Left ventricle myocardium inferior (tissue), 1 donor: ENCODE results near the gene MUC4. TPM values are rescaled to one million over a fixed set of nuclear protein-coding genes. Genes with fewer than 3 reads are reported as not detected.
"Not testable (repeated sequence)": the region's sequence is repeated elsewhere in the genome, so short reads cannot be mapped to it uniquely, and the experiment has no call there.

Experiments used
- DNase-seq: peaks from one replicate; pipeline ENCODE4 v3.0.0-alpha.2; 2020
- H3K27ac ChIP-seq: fragments of 200-600 bp; replicated peaks from 2 replicates; pipeline ENCODE4 v1.8.0; 2021
- H3K27me3 ChIP-seq: fragments of 200-600 bp; 2 replicates; pipeline ENCODE4 v1.8.0; 2021; ENCODE audit warnings: low read depth
- H3K36me3 ChIP-seq: fragments of 200-600 bp; 2 replicates; pipeline ENCODE4 v1.8.0; 2021
- H3K4me1 ChIP-seq: fragments of 200-600 bp; 2 replicates; pipeline ENCODE4 v1.8.0; 2021
- H3K4me3 ChIP-seq: fragments of 200-600 bp; 2 replicates; pipeline ENCODE4 v1.8.0; 2021; ENCODE audit warnings: mild to moderate bottlenecking, moderate library complexity
- H3K9me3 ChIP-seq: fragments of 200-600 bp; replicated peaks from 2 replicates; pipeline ENCODE4 v1.8.0; 2021
- intact Hi-C: fragments of 100-400 bp; cut with micrococcal nuclease; formaldehyde crosslinking; loops from one replicate; pipeline ENCODE4 v1.11.0; 2022
- total RNA-seq: library from RNA; stranded (reverse); fragmentation: NEBNext Ultra II Directional; extraction: Animal tissue kit (Norgen Biotek cat#: 25700); gene quantifications from one replicate; pipeline ENCODE4 v1.2.1, GENCODE V29; 2021
- TF ChIP-seq, protein P1 (sequence below): fragments of 200-600 bp; IDR thresholded peaks from 2 replicates; pipeline ENCODE4 v1.8.0; 2021; ENCODE audit warnings: antibody characterized with exemption, mild to moderate bottlenecking, borderline replicate concordance
- donor health status: DM: no; HTN: yes; CAD: no; lungs with severe emphysema.

Gene MUC4
- total RNA-seq, 1 donor from 2014 or later = 0.11 TPM

DNA sequence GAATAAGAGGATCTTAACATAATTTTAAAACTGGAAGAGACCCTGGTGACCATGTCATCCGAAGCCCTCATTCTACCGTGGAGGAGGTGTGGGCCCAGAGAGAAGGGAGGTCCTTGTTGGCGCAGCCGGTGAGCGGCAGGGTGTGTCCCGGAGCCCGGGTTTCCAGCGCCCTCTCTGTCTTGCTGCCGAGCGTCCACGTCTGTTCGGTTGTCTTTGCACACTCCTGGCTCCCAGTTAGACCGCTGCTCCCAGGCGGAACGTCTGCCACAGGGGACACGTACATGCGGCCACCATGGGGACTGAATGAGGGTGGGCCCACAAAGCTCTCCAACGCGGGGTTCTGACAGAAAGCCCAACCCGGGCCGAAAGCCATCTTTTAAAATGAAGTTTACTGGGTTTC, 6.6 kb upstream of the MUC4 start:
- intact Hi-C loops = no loop called here
- H3K27ac ChIP-seq = no peak overlapping the region
- no peaks in the 10 kb centered on the region for H3K36me3 ChIP-seq
- no peaks in the 10 kb centered on the region for H3K9me3 ChIP-seq
- peaks cover 1% of the 10 kb centered on the region for H3K4me1 ChIP-seq
- peaks cover 64% of the 10 kb centered on the region for H3K27me3 ChIP-seq
- DNase-seq = no peak
- TF ChIP-seq, protein P1, sequence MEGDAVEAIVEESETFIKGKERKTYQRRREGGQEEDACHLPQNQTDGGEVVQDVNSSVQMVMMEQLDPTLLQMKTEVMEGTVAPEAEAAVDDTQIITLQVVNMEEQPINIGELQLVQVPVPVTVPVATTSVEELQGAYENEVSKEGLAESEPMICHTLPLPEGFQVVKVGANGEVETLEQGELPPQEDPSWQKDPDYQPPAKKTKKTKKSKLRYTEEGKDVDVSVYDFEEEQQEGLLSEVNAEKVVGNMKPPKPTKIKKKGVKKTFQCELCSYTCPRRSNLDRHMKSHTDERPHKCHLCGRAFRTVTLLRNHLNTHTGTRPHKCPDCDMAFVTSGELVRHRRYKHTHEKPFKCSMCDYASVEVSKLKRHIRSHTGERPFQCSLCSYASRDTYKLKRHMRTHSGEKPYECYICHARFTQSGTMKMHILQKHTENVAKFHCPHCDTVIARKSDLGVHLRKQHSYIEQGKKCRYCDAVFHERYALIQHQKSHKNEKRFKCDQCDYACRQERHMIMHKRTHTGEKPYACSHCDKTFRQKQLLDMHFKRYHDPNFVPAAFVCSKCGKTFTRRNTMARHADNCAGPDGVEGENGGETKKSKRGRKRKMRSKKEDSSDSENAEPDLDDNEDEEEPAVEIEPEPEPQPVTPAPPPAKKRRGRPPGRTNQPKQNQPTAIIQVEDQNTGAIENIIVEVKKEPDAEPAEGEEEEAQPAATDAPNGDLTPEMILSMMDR = no peak
- no peak overlapping the region for H3K4me3 ChIP-seq

DNA sequence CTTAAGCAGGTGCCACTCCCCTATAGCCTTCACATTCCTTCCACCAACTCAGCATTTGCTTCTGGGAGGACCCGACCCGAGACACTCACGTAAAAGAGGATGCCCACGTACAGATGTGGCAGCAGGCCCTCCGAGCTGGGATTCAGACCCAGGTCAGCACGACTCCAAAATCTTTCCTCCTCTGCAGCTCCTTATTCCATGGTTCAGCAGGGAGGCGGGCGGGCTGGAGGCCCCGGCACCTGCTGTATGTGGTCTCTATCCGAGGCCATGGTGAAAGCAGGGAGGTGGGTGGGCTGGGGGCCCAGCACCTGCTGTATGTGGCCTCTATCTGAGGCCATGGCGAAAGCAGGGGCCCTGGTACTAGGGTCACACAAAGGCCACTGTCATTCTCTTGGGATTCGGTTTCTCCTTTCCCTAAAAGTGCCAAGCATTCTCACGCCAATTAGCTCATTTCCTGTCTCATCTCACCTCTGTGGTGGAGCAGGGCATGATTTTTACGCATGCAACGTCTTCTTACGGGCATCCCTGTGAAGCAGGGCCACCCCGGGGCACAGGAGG, 5.9 kb upstream of the MUC4 start:
- Histone ChIP-seq H3K4me3 (no peak overlapping the region), H3K36me3 (no peaks in the 10 kb centered on the region), H3K9me3 (no peaks in the 10 kb centered on the region), H3K27me3 (peaks cover 64% of the 10 kb centered on the region), H3K4me1 (no peaks in the 10 kb centered on the region), H3K27ac (no peak overlapping the region)
- intact Hi-C loops = no loop called here
- DNase-seq = no peak
- TF ChIP-seq, protein P1 = no peak

DNA sequence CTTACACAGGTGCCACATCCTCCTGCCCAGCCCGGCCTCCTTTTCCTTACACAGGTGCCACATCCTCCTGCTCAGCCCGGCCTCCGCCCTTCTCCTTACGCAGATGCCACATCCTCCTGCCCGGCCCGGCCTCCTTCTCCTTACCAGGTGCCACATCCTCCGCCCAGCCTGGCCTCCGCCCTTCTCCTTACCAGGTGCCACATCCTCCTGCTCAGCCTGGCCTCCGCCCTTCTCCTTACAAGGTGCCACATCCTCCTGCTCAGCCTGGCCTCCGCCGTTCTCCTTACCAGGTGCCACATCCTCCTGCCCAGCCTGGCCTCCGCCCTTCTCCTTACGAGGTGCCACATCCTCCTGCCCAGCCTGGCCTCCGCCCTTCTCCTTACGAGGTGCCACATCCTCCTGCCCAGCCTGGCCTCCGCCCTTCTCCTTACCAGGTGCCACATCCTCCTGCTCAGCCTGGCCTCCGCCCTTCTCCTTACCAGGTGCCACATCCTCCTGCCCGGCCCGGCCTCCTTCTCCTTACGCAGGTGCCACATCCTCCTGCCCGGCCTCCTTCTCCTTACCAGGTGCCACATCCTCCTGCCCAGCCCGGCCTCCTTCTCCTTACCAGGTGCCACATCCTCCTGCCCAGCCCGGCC, 4.7 kb upstream of the MUC4 start:
- H3K36me3 ChIP-seq, DNase-seq, intact Hi-C loops, H3K4me3 ChIP-seq, H3K27ac ChIP-seq, H3K9me3 ChIP-seq, H3K4me1 ChIP-seq: not testable (repeated sequence)
- peaks cover 64% of the 10 kb centered on the region for H3K27me3 ChIP-seq

DNA sequence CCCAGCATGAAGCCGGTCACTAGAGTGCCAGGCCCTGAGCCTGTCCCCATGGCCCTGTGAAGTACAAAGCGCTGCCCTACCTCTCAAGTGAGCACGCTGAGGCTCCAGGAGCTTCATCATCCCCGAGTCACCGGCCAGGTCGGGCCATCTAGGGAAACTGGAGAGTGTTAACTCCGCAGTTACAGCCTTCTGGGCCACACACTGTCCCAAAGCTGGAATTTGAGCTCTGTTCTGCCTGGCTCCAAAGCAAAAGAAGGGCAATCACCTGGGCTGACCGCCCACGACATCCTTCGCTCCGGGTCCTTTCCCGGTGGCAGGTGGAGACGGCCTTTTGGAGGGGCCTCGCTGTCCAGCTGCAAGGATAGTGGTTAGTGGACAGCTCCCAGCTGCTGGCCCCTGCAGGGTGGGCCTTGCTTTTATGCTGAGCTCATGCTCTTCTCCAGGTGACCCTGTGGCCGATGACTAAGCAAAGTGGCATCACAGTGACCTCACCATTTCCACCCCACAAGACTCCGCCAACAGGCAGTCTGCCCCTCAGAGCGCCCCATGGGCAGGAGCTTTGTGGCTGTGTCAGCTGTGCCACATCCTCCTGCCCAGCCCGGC, 3.5 kb upstream of the MUC4 start:
- Histone ChIP-seq H3K36me3 (no peaks in the 10 kb centered on the region), H3K9me3 (no peaks in the 10 kb centered on the region), H3K4me3 (no peak overlapping the region), H3K27ac (no peak overlapping the region), H3K27me3 (peaks cover 64% of the 10 kb centered on the region), H3K4me1 (no peaks in the 10 kb centered on the region)
- DNase-seq = no peak
- TF ChIP-seq, protein P1 = no peak
- intact Hi-C loops = no loop called here

DNA sequence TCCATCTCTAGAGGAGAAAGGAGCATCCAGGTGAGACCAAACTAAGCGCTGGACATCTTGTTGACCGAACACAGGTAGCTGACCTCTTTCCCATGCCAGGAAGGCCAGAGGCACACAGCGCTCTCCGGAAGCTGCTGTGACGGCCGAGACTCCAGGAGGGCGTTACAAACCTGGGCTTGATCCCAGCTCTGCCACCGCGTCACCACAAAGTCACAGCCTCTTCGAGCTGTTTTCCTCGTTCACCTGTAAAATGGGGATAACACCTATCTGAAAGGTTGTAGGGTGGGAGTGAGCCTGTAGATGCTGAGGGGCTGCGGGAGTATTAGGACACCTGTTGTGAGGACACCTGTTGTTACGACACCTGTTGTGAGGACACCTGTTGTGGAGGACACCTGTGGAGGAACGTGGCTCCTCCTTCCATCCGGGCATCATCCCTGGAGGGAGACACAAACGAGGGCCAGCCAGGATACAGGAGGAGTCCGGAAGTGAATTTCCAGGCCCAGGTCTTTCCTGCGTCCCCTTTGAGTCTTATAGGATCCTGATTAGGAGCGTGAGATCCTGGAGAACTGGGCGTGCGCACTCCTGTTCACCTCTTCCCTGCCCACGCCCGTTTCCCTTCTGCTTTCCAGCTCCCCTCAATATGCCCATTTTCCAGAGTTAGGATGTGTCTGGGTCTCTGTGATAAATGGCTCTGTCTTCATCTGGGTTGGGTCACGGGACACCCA, 2.3 kb upstream of the MUC4 start:
- Histone ChIP-seq H3K27ac (no peak overlapping the region), H3K4me3 (no peak overlapping the region), H3K4me1 (no peaks in the 10 kb centered on the region), H3K27me3 (peaks cover 64% of the 10 kb centered on the region), H3K36me3 (no peaks in the 10 kb centered on the region), H3K9me3 (no peaks in the 10 kb centered on the region)
- TF ChIP-seq, protein P1 = no peak
- DNase-seq = no peak
- intact Hi-C loops = no loop called here

DNA sequence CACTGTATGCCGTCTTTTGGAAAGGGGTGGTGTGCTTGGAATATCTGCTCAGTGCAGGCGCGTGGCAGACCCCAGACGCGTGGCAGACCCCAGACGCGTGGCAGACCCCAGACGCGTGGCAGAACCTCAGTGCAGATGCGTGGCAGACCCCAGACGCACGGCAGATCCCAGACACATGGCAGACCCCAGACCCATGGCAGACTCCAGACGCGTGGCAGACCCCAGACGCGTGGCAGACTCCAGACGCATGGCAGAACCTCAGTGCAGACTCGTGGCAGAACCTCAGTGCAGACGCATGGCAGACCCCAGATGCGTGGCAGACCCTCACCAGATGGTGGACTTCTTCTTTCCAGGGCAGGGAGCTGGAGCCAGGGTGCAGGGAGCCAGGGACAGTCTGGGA, 637 bp upstream of the MUC4 start:
- Histone ChIP-seq H3K4me3 (no peak overlapping the region), H3K27ac (no peak overlapping the region), H3K27me3 (peaks cover 51% of the 10 kb centered on the region), H3K36me3 (no peaks in the 10 kb centered on the region), H3K9me3 (no peaks in the 10 kb centered on the region), H3K4me1 (no peaks in the 10 kb centered on the region)
- intact Hi-C loops = no loop called here
- TF ChIP-seq, protein P1 = no peak
- no peak for DNase-seq
